ENCODE data around the gene STK31. TPM values are rescaled to one million over a fixed set of nuclear protein-coding genes. Genes with fewer than 3 reads are reported as not detected.

The STK31 gene
- total and polyA plus RNA-seq, 4 donors: 0.03 to 0.59 (median 0.18) TPM

DNA sequence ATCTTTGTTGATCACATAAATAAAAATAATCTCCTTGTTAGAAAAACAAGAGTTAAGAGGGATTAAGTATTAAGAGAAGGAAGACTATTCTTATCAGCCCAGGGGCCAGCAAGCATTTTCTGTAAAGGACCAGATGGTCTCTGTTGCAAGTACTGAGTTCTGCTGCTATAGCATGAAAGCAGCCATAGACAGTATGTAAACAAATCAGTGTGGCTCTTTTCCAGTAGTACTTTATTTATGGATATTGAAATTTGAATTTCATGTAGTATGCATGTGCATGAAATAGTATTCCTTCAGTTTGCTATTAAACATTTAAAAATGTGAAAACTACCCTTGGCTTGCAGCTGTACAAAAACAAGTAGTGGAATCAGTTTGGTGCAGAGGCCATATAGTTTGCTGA is 81.7 kb downstream of the STK31 start:
- Histone ChIP-seq H3K4me1 (ENCODE audit: control insufficient read depth in 4 of 4, insufficient read depth in 4 of 4, low read length in 3 of 4) (no peaks in the 10 kb centered on the region), H3K9me3 (ENCODE audit: control insufficient read depth in 4 of 4, low read length in 3 of 4) (peaks cover 2 to 6% (median 3%) of the 10 kb centered on the region in 4 donors), H3K27ac (ENCODE audit: low read depth in 1 of 2, low read length in 2 of 2) (no peak overlapping the region), H3K9ac (ENCODE audit: low read depth in 1 of 2, low read length in 2 of 2) (no peak overlapping the region), H3K4me3 (ENCODE audit: low read depth in 1 of 3, low read length in 3 of 3) (no peak overlapping the region), H3K27me3 (ENCODE audit: control insufficient read depth in 4 of 4, insufficient read depth in 4 of 4, low read length in 3 of 4) (no peaks in the 10 kb centered on the region), H3K36me3 (ENCODE audit: control insufficient read depth in 4 of 4, insufficient read depth in 3 of 4, low read depth in 1 of 4, low read length in 3 of 4) (no peaks in the 10 kb centered on the region)
- TF ChIP-seq RAD21 (IDR thresholded peaks at IDR 0.05) (no peak), FOXA1 (IDR thresholded peaks at IDR 0.05) (no peak), JUND (IDR thresholded peaks at IDR 0.05) (no peak), GABPA (IDR thresholded peaks at IDR 0.05 in 1 of 2, conservative IDR thresholded peaks at IDR 0.05 in 1 of 2) (no peak), YY1 (IDR thresholded peaks at IDR 0.05) (no peak), SP1 (IDR thresholded peaks at IDR 0.05) (no peak), FOXA2 (IDR thresholded peaks at IDR 0.05) (no peak), EGR1 (IDR thresholded peaks at IDR 0.05; ENCODE audit: low read depth in 2 of 2) (no peak), RXRA (IDR thresholded peaks at IDR 0.05) (no peak), HNF4A (conservative IDR thresholded peaks at IDR 0.05) (no peak)
- TF ChIP-seq, protein P1, sequence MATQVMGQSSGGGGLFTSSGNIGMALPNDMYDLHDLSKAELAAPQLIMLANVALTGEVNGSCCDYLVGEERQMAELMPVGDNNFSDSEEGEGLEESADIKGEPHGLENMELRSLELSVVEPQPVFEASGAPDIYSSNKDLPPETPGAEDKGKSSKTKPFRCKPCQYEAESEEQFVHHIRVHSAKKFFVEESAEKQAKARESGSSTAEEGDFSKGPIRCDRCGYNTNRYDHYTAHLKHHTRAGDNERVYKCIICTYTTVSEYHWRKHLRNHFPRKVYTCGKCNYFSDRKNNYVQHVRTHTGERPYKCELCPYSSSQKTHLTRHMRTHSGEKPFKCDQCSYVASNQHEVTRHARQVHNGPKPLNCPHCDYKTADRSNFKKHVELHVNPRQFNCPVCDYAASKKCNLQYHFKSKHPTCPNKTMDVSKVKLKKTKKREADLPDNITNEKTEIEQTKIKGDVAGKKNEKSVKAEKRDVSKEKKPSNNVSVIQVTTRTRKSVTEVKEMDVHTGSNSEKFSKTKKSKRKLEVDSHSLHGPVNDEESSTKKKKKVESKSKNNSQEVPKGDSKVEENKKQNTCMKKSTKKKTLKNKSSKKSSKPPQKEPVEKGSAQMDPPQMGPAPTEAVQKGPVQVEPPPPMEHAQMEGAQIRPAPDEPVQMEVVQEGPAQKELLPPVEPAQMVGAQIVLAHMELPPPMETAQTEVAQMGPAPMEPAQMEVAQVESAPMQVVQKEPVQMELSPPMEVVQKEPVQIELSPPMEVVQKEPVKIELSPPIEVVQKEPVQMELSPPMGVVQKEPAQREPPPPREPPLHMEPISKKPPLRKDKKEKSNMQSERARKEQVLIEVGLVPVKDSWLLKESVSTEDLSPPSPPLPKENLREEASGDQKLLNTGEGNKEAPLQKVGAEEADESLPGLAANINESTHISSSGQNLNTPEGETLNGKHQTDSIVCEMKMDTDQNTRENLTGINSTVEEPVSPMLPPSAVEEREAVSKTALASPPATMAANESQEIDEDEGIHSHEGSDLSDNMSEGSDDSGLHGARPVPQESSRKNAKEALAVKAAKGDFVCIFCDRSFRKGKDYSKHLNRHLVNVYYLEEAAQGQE (IDR thresholded peaks at IDR 0.05): no peak
- TF ChIP-seq, protein P2, sequence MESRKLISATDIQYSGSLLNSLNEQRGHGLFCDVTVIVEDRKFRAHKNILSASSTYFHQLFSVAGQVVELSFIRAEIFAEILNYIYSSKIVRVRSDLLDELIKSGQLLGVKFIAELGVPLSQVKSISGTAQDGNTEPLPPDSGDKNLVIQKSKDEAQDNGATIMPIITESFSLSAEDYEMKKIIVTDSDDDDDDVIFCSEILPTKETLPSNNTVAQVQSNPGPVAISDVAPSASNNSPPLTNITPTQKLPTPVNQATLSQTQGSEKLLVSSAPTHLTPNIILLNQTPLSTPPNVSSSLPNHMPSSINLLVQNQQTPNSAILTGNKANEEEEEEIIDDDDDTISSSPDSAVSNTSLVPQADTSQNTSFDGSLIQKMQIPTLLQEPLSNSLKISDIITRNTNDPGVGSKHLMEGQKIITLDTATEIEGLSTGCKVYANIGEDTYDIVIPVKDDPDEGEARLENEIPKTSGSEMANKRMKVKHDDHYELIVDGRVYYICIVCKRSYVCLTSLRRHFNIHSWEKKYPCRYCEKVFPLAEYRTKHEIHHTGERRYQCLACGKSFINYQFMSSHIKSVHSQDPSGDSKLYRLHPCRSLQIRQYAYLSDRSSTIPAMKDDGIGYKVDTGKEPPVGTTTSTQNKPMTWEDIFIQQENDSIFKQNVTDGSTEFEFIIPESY (IDR thresholded peaks at IDR 0.05): no peak
- TF ChIP-seq, protein P3, sequence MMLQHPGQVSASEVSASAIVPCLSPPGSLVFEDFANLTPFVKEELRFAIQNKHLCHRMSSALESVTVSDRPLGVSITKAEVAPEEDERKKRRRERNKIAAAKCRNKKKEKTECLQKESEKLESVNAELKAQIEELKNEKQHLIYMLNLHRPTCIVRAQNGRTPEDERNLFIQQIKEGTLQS (IDR thresholded peaks at IDR 0.05): no peak
- TF ChIP-seq, protein P4, sequence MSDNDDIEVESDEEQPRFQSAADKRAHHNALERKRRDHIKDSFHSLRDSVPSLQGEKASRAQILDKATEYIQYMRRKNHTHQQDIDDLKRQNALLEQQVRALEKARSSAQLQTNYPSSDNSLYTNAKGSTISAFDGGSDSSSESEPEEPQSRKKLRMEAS (IDR thresholded peaks at IDR 0.05): no peak
- DNase-seq (ENCODE audit: low spot score): no peak

DNA sequence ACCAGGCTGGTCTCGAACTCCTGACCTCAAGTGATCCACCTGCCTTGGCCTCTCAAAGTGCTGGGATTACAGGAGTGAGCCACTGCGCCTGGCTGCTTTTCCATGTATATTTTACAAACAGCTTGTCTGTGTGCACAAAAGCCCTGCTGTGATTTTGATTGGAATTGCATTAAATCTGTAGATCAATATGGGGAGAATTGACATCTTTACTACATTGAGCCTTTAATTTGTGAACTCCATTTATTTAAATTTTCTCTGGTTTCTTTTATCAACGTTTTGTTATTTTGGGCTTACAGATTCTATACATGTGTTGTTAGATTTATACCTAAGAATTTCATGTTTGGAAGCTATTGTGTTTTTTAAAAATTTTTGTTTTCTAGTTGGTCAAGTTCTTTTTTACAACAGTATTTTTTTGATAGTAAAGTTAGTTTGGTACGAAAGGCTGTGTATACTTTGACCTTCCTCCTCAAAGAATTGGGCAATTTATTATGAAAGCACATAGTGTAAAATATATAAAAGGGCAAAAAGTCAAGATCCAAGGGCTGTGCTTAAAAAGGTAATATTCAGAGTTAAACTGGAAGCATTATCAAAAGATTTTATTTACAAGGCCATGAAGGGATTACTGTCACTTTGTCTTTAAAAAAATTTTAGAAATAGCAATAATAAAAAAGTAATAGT is 92.8 kb downstream of the STK31 start:
- WGBS: 58% methylated on average over 4 of the region's 4 CpGs
- Histone ChIP-seq H3K9me3 (ENCODE audit: control insufficient read depth in 4 of 4, low read length in 3 of 4) (no peaks in the 10 kb centered on the region), H3K4me1 (ENCODE audit: control insufficient read depth in 4 of 4, insufficient read depth in 4 of 4, low read length in 3 of 4) (no peaks in the 10 kb centered on the region), H3K27ac (ENCODE audit: low read depth in 1 of 2, low read length in 2 of 2) (no peak overlapping the region), H3K4me3 (ENCODE audit: low read depth in 1 of 3, low read length in 3 of 3) (no peak overlapping the region), H3K9ac (ENCODE audit: low read depth in 1 of 2, low read length in 2 of 2) (no peak overlapping the region), H3K27me3 (ENCODE audit: control insufficient read depth in 4 of 4, insufficient read depth in 4 of 4, low read length in 3 of 4) (no peaks in the 10 kb centered on the region), H3K36me3 (ENCODE audit: control insufficient read depth in 4 of 4, insufficient read depth in 3 of 4, low read depth in 1 of 4, low read length in 3 of 4) (no peaks in the 10 kb centered on the region)
- no peak for DNase-seq (ENCODE audit: low spot score)
- no peak for TF ChIP-seq JUND (IDR thresholded peaks at IDR 0.05)
- peak; percentile 52 to 57 for TF ChIP-seq HNF4A (conservative IDR thresholded peaks at IDR 0.05)
